ENCODE data around the gene ESPL1. TPM values are rescaled to one million over a fixed set of nuclear protein-coding genes. Genes with fewer than 3 reads are reported as not detected.

The ESPL1 gene
- total RNA-seq, 1 donor from 2014 or later, result 20.8 TPM

Other genes starting within 250 kb of the ESPL1 start
- gene TNS2, start 218.2 kb upstream of the ESPL1 start, total RNA-seq, result 78.8 to 91.7 TPM (median 86.4 TPM) in 3 replicates
- gene SPRYD3, start 188.9 kb upstream of the ESPL1 start, total RNA-seq, result 20.2 to 20.9 TPM (median 20.6 TPM) in 3 replicates
- gene IGFBP6, start 170.6 kb upstream of the ESPL1 start, total RNA-seq, result 70.3 to 77.2 TPM (median 75.6 TPM) in 3 replicates
- gene SOAT2, start 164.8 kb upstream of the ESPL1 start, total RNA-seq, result 0.13 to 0.40 TPM (median 0.20 TPM) in 3 replicates
- 96.5 to 105 TPM (median 97.5 TPM) in 3 replicates for gene ZNF740, start 87.6 kb upstream of the ESPL1 start, total RNA-seq
- 120 to 129 TPM (median 125 TPM) in 3 replicates for gene CSAD, start 87.4 kb upstream of the ESPL1 start, total RNA-seq
- 3.2 to 4.9 TPM (median 4.6 TPM) in 3 replicates for gene ITGB7, start 61.0 kb upstream of the ESPL1 start, total RNA-seq
- 66.6 to 72.2 TPM (median 71.6 TPM) in 3 replicates for gene RARG, start 36.1 kb upstream of the ESPL1 start, total RNA-seq
- gene PFDN5, start 27.2 kb downstream of the ESPL1 start, total RNA-seq, result 328 to 339 TPM (median 338 TPM) in 3 replicates
- 50.1 to 55.9 TPM (median 53.8 TPM) in 3 replicates for gene MYG1, start 31.4 kb downstream of the ESPL1 start, total RNA-seq
- gene AAAS, start 53.3 kb downstream of the ESPL1 start, total RNA-seq, result 77.2 to 85.4 TPM (median 84.8 TPM) in 3 replicates
- gene SP7, start 68.1 kb downstream of the ESPL1 start, total RNA-seq, result 0.27 to 0.62 TPM (median 0.47 TPM) in 3 replicates
- gene SP1, start 111.9 kb downstream of the ESPL1 start, total RNA-seq, result 112 to 120 TPM (median 116 TPM) in 3 replicates
- gene AMHR2, start 155.6 kb downstream of the ESPL1 start, total RNA-seq, result 11.1 to 13.8 TPM (median 12.3 TPM) in 3 replicates
- 74.1 to 87.4 TPM (median 76.2 TPM) in 3 replicates for gene PRR13, start 173.4 kb downstream of the ESPL1 start, total RNA-seq
- gene PCBP2, start 183.8 kb downstream of the ESPL1 start, total RNA-seq, result 1,058 to 1,073 TPM (median 1,066 TPM) in 3 replicates
- 35.4 to 41.8 TPM (median 37.0 TPM) in 3 replicates for gene MAP3K12, start 231.2 kb downstream of the ESPL1 start, total RNA-seq
- 45.6 to 50.5 TPM (median 50.4 TPM) in 3 replicates for gene TARBP2, start 233.0 kb downstream of the ESPL1 start, total RNA-seq
- not detected in 3 replicates for gene NPFF, start 239.2 kb downstream of the ESPL1 start, total RNA-seq

Data from mesothelial cell of epicardium (in vitro differentiated cells).